HG03520 (cell line): ENCODE results near the gene GTF2F1.
"Not testable (repeated sequence)": the region's sequence is repeated elsewhere in the genome, so short reads cannot be mapped to it uniquely, and the experiment has no call there.

Source experiments
- ATAC-seq: cut with Tn5 transposase; IDR thresholded peaks from one replicate; pipeline ENCODE4 v1.9.1; 2021; ENCODE audit warnings: mild to moderate bottlenecking, moderate library complexity; ENCODE audit not compliant: unreplicated experiment

Gene GTF2F1

GRCh38 chr19:6358003-6358402 lies 35.0 kb downstream of the GTF2F1 start:
- ATAC-seq: no peak

- no peak for ATAC-seq
These were observed 35.8 kb downstream of the GTF2F1 start for GRCh38 chr19:6357174-6357573.

GRCh38 chr19:6355321-6356040 lies 37.5 kb downstream of the GTF2F1 start:
- not testable (repeated sequence) for ATAC-seq

- no peak for ATAC-seq
These were observed 38.8 kb downstream of the GTF2F1 start for GRCh38 chr19:6354098-6354674.

GRCh38 chr19:6352381-6353165 lies 40.4 kb downstream of the GTF2F1 start:
- no peak for ATAC-seq

- no peak for ATAC-seq
These were observed 42.3 kb downstream of the GTF2F1 start for GRCh38 chr19:6350688-6351087.

- not testable (repeated sequence) for ATAC-seq
These were observed 43.7 kb downstream of the GTF2F1 start for GRCh38 chr19:6349271-6349670.

GRCh38 chr19:6343462-6343861 lies 49.5 kb downstream of the GTF2F1 start:
- ATAC-seq: no peak

GRCh38 chr19:6340493-6341201 lies 52.3 kb downstream of the GTF2F1 start:
- ATAC-seq: no peak

GRCh38 chr19:6334490-6335285 lies 58.3 kb downstream of the GTF2F1 start:
- ATAC-seq: no peak

- ATAC-seq: no peak
These were observed 59.5 kb downstream of the GTF2F1 start, which contains the start of gene ACER1 for GRCh38 chr19:6333439-6333838. Gene ACER1 (minus strand): TSS chr19:6333612. CDS start chr19:6333551, 61 bp downstream.
